Stomach (tissue), 4 donors: ENCODE measurements around the gene FAM171A1.

ENCODE experiments used
- POLR2A ChIP-seq, 4 donors: fragments of 450-650 bp; IDR thresholded peaks; one replicate each; pipeline ENCODE4 v1.6.1; 2016; ENCODE audit warnings: antibody characterized with exemption in 4 of 4, control low read depth in 2 of 4, mild to moderate bottlenecking in 1 of 4, moderate library complexity in 1 of 4
- POLR2AphosphoS5 ChIP-seq, 3 donors: sonication (generic); formaldehyde crosslinking; IDR thresholded peaks; one replicate each; pipeline ENCODE4 v1.6.1; 2016; ENCODE audit warnings: antibody characterized with exemption in 3 of 3
- TF ChIP-seq, protein P1 (sequence below), 7 experiments: fragments of 450-650 bp in 4 of 7; fragments of 200-600 bp in 3 of 7; sonication (generic) in 3 of 7; IDR thresholded peaks; one replicate each; pipeline ENCODE4 v1.5.1; 2016 to 2019; ENCODE audit warnings: antibody characterized with exemption in 7 of 7, control low read depth in 2 of 7, mild to moderate bottlenecking in 1 of 7

DNA sequence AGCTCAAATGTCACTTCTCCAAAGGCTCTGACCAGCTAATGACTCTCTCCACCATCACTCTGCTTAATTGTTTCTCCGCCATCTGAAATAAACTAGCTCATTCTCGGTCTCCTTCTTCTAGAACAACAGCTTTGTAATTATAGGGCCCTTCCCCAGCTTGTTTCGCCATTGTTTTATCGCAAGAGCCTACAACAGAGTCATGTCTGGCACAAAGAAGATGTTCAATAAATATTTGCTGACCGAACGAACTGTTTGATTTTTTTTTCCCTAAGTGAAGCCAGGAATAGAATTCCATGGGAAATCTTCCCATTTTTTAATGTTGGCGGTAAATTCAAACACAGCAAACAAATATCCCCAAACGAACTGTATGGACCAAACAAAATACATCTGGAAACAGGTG is 138.8 kb downstream of the FAM171A1 start:
- TF ChIP-seq, protein P1, sequence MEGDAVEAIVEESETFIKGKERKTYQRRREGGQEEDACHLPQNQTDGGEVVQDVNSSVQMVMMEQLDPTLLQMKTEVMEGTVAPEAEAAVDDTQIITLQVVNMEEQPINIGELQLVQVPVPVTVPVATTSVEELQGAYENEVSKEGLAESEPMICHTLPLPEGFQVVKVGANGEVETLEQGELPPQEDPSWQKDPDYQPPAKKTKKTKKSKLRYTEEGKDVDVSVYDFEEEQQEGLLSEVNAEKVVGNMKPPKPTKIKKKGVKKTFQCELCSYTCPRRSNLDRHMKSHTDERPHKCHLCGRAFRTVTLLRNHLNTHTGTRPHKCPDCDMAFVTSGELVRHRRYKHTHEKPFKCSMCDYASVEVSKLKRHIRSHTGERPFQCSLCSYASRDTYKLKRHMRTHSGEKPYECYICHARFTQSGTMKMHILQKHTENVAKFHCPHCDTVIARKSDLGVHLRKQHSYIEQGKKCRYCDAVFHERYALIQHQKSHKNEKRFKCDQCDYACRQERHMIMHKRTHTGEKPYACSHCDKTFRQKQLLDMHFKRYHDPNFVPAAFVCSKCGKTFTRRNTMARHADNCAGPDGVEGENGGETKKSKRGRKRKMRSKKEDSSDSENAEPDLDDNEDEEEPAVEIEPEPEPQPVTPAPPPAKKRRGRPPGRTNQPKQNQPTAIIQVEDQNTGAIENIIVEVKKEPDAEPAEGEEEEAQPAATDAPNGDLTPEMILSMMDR (IDR thresholded peaks at IDR 0.05): no peak
- no peak for TF ChIP-seq POLR2A (IDR thresholded peaks at IDR 0.05)
- TF ChIP-seq POLR2AphosphoS5 (IDR thresholded peaks at IDR 0.05): no peak
